Lower lobe of right lung (tissue), 2 donors: ENCODE results near the gene CEP97. TPM values are rescaled to one million over a fixed set of nuclear protein-coding genes. Genes with fewer than 3 reads are reported as not detected.
"Not testable (repeated sequence)": the region's sequence is repeated elsewhere in the genome, so short reads cannot be mapped to it uniquely, and the experiment has no call there.

ENCODE experiments used
- ATAC-seq, 2 donors: fragments of 200-7000 bp; cut with Tn5 transposase; one replicate each; pipeline ENCODE4 v1.9.1; 2020 to 2022; ENCODE audit warnings: mild to moderate bottlenecking in 2 of 2, moderate library complexity in 2 of 2
- DNase-seq: peaks from one replicate; pipeline ENCODE4 v3.0.0-alpha.2; 2020
- H3K27ac ChIP-seq: fragments of 200-600 bp; one replicate; pipeline ENCODE4 v1.8.0; 2022
- H3K27me3 ChIP-seq: fragments of 200-600 bp; one replicate; pipeline ENCODE4 v1.8.0; 2022; ENCODE audit warnings: low read depth
- H3K36me3 ChIP-seq: fragments of 200-600 bp; one replicate; pipeline ENCODE4 v1.8.0; 2022; ENCODE audit warnings: mild to moderate bottlenecking
- H3K4me1 ChIP-seq: fragments of 200-600 bp; one replicate; pipeline ENCODE4 v1.8.0; 2022
- H3K4me3 ChIP-seq: fragments of 200-600 bp; one replicate; pipeline ENCODE4 v1.8.0; 2022; ENCODE audit warnings: mild to moderate bottlenecking
- H3K9me3 ChIP-seq: fragments of 200-600 bp; one replicate; pipeline ENCODE4 v1.8.0; 2022
- intact Hi-C: fragments of 100-400 bp; cut with DNase I; formaldehyde crosslinking; loops from one replicate; pipeline ENCODE4 v1.11.0; 2022
- total RNA-seq: library from RNA; stranded (reverse); fragmentation: NEBNext Ultra II Directional; extraction: Animal tissue kit (Norgen Biotek cat#: 25700); gene quantifications from one replicate; pipeline ENCODE4 v1.2.1, GENCODE V29; 2021
- TF ChIP-seq, protein P1 (sequence below): fragments of 200-600 bp; IDR thresholded peaks from one replicate; pipeline ENCODE4 v1.8.0; 2022; ENCODE audit warnings: antibody characterized with exemption, mild to moderate bottlenecking
- donor health status: DM: no; HTN: yes; CAD: no; lungs with severe emphysema.

Gene CEP97
- total RNA-seq, 1 donor from 2014 or later, result 8.0 TPM

GRCh38 chr3:101695779-101696372 is 28.5 kb upstream of the CEP97 start:
- Histone ChIP-seq H3K4me3 (no peak overlapping the region), H3K9me3 (no peaks in the 10 kb centered on the region), H3K36me3 (no peaks in the 10 kb centered on the region), H3K27me3 (no peaks in the 10 kb centered on the region), H3K27ac (no peak overlapping the region), H3K4me1 (peaks cover 20% of the 10 kb centered on the region)
- DNase-seq (no peak), ATAC-seq (peak in 1 of 2 donors; percentile 60)
- intact Hi-C loops, result no loop called here
- TF ChIP-seq, protein P1, sequence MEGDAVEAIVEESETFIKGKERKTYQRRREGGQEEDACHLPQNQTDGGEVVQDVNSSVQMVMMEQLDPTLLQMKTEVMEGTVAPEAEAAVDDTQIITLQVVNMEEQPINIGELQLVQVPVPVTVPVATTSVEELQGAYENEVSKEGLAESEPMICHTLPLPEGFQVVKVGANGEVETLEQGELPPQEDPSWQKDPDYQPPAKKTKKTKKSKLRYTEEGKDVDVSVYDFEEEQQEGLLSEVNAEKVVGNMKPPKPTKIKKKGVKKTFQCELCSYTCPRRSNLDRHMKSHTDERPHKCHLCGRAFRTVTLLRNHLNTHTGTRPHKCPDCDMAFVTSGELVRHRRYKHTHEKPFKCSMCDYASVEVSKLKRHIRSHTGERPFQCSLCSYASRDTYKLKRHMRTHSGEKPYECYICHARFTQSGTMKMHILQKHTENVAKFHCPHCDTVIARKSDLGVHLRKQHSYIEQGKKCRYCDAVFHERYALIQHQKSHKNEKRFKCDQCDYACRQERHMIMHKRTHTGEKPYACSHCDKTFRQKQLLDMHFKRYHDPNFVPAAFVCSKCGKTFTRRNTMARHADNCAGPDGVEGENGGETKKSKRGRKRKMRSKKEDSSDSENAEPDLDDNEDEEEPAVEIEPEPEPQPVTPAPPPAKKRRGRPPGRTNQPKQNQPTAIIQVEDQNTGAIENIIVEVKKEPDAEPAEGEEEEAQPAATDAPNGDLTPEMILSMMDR, result peak; percentile 81

DNA sequence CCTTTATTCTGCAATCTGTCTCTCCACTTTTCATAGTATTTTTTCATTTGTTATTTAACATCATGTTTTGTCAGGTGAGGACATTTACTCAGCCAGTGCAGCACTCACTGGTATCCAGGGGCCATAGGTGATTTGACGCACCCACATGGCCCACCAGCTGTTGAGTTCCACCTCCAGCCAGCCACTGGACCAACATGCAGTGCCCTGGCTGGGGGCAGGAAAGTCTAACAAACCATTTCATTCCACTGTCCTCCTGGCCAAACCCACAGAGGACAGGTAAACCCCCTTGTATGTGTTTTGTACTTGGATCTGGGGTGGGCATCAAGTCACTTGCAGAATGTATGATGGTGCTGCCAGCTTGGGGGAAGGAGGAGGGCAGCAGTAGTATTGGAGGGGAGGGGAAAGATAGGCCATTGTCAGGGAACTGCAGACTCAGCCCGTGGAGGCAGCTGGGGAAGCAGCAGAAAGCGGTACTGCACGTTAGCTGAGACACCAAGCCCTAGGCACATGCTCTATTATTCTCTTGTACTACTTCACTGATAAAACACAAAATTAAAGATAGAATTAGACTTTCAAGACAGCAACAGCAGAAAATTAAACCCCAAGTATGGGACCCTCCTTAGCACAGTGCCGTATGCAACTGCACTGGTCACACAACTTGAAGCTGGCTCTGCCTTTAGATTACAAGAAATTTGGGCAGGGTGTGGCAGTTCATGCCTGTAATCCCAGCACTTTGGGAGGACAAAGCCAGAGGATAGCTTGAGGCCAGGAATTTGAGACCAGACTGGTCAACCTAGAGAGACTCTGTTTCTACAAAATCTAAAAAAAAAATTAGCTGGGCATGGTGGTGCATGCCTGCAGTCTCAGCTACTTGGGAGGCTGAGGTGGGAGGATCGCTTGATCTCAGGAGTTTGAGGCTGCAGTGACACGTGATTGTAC is 22.4 kb upstream of the CEP97 start:
- ATAC-seq, result no peak
- no peak for DNase-seq
- Histone ChIP-seq H3K4me3 (no peak overlapping the region), H3K4me1 (no peaks in the 10 kb centered on the region), H3K9me3 (no peaks in the 10 kb centered on the region), H3K36me3 (no peaks in the 10 kb centered on the region), H3K27me3 (no peaks in the 10 kb centered on the region), H3K27ac (peak overlapping the region; percentile 71)
- TF ChIP-seq, protein P1, result no peak
- intact Hi-C loops, result no loop called here

DNA sequence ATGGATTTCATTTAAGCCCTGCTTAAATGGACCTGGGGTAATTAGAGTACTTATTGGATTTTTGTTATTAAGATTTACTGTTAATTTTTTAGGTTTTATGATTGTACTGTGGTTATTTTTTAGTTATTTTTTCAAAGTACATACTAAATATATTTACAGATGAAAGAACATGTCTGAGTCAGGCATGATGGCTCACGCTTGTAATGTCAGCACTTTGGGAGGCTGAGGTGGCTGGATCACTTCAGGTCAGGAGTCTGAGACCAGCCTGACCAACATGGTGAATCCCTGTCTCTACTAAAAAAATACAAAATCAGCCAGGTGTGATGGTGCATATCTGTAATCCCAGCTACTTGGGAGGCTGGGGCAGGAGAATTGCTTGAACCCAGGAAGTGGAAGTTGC is 21.7 kb upstream of the CEP97 start:
- no peak for DNase-seq
- Histone ChIP-seq H3K36me3 (no peaks in the 10 kb centered on the region), H3K27me3 (no peaks in the 10 kb centered on the region), H3K9me3 (no peaks in the 10 kb centered on the region), H3K4me1 (no peaks in the 10 kb centered on the region), H3K4me3 (no peak overlapping the region), H3K27ac (no peak overlapping the region)
- ATAC-seq, result no peak
- intact Hi-C loops, result no loop called here
- TF ChIP-seq, protein P1, result no peak

- peak; percentile 57 to 76 for ATAC-seq
These were observed 21.2 kb upstream of the CEP97 start for GRCh38 chr3:101703169-101703568.

DNA sequence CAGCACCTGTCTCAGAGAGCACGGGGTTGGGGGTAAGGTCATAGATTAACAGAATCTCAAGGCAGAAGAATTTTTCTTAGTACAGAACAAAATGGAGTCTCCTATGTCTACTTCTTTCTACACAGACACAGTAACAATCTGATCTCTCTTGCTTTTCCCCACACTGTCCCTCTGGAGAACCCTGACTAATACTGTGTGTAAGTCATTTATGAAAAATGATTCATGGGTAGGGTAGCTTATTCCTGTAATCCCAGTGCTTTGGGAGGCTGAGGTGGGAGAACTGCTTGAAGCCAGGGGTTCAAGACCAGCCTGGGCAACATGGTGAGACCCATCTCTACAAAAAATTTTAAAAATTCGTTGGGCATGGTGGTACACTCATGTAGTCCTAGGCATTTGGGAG is 19.8 kb upstream of the CEP97 start:
- H3K27me3 ChIP-seq, intact Hi-C loops, H3K4me3 ChIP-seq, H3K9me3 ChIP-seq, H3K4me1 ChIP-seq, DNase-seq, H3K36me3 ChIP-seq: not testable (repeated sequence)
- peak; percentile 20 to 36 for ATAC-seq
- H3K27ac ChIP-seq, result peak overlapping the region; percentile 62

More at GRCh38 chr3:101703169-101703568, 21.2 kb upstream of the CEP97 start:
- no peaks in the 10 kb centered on the region for H3K36me3 ChIP-seq
- H3K27me3 ChIP-seq, result no peaks in the 10 kb centered on the region
- TF ChIP-seq, protein P1, result no peak
- peak overlapping the region; percentile 43 for H3K27ac ChIP-seq
- intact Hi-C loops, result no loop called here
- no peaks in the 10 kb centered on the region for H3K4me1 ChIP-seq
- H3K4me3 ChIP-seq, result no peak overlapping the region
- no peaks in the 10 kb centered on the region for H3K9me3 ChIP-seq
- DNase-seq, result no peak

GRCh38 chr3:101709126-101709525 is 15.3 kb upstream of the CEP97 start:
- Histone ChIP-seq H3K27ac (no peak overlapping the region), H3K36me3 (no peaks in the 10 kb centered on the region), H3K4me3 (no peak overlapping the region), H3K4me1 (no peaks in the 10 kb centered on the region), H3K27me3 (no peaks in the 10 kb centered on the region), H3K9me3 (no peaks in the 10 kb centered on the region)
- TF ChIP-seq, protein P1, result no peak
- intact Hi-C loops, result no loop called here
- ATAC-seq, result no peak
- DNase-seq, result no peak
